ENCODE data around the gene HAGHL. TPM values are rescaled to one million over a fixed set of nuclear protein-coding genes. Genes with fewer than 3 reads are reported as not detected.
"Not testable (repeated sequence)": the region's sequence is repeated elsewhere in the genome, so short reads cannot be mapped to it uniquely, and the experiment has no call there.

Gene HAGHL
- total RNA-seq, 1 donor from 2014 or later: 31.7 TPM

- no peak overlapping the region for H3K4me3 Mint-ChIP-seq (ENCODE audit: unreplicated experiment)
- no peak overlapping the region for H3K27ac Mint-ChIP-seq (ENCODE audit: unreplicated experiment)
- H3K9me3 Mint-ChIP-seq (ENCODE audit: unreplicated experiment): peaks cover 9% of the 10 kb centered on the region
- DNase-seq: peak; percentile 67
- peaks cover 16% of the 10 kb centered on the region for H3K27me3 Mint-ChIP-seq (ENCODE audit: unreplicated experiment)
- H3K4me1 Mint-ChIP-seq (ENCODE audit: low read depth, unreplicated experiment): peaks cover 10% of the 10 kb centered on the region
- TF ChIP-seq CTCF (IDR thresholded peaks at IDR 0.05; ENCODE audit: partially characterized antibody, unreplicated experiment): peak; percentile 59
- H3K36me3 Mint-ChIP-seq (ENCODE audit: unreplicated experiment): no peaks in the 10 kb centered on the region
Measured at GRCh38 chr16:685967-686366, 40.9 kb upstream of the HAGHL start.

- peaks cover 18% of the 10 kb centered on the region for H3K27me3 Mint-ChIP-seq (ENCODE audit: unreplicated experiment)
- peaks cover 6% of the 10 kb centered on the region for H3K4me1 Mint-ChIP-seq (ENCODE audit: low read depth, unreplicated experiment)
- peaks cover 12% of the 10 kb centered on the region for H3K9me3 Mint-ChIP-seq (ENCODE audit: unreplicated experiment)
- H3K36me3 Mint-ChIP-seq (ENCODE audit: unreplicated experiment): no peaks in the 10 kb centered on the region
- H3K4me3 Mint-ChIP-seq (ENCODE audit: unreplicated experiment): no peak overlapping the region
- TF ChIP-seq CTCF (IDR thresholded peaks at IDR 0.05; ENCODE audit: partially characterized antibody, unreplicated experiment): no peak
- no peak for DNase-seq
- H3K27ac Mint-ChIP-seq (ENCODE audit: unreplicated experiment): no peak overlapping the region
Measured at GRCh38 chr16:686459-687260, 40.2 kb upstream of the HAGHL start.

GRCh38 chr16:687499-687898 lies 39.4 kb upstream of the HAGHL start:
- no peak for DNase-seq
- Mint-ChIP-seq H3K27me3 (ENCODE audit: unreplicated experiment) (peaks cover 16% of the 10 kb centered on the region), H3K4me3 (ENCODE audit: unreplicated experiment) (no peak overlapping the region), H3K36me3 (ENCODE audit: unreplicated experiment) (no peaks in the 10 kb centered on the region), H3K9me3 (ENCODE audit: unreplicated experiment) (peaks cover 12% of the 10 kb centered on the region), H3K27ac (ENCODE audit: unreplicated experiment) (no peak overlapping the region), H3K4me1 (ENCODE audit: low read depth, unreplicated experiment) (peaks cover 3% of the 10 kb centered on the region)
- TF ChIP-seq CTCF (IDR thresholded peaks at IDR 0.05; ENCODE audit: partially characterized antibody, unreplicated experiment): no peak

GRCh38 chr16:689175-689897 lies 37.6 kb upstream of the HAGHL start:
- Mint-ChIP-seq H3K4me3 (ENCODE audit: unreplicated experiment) (peak overlapping the region; percentile 91), H3K4me1 (ENCODE audit: low read depth, unreplicated experiment) (peaks cover 5% of the 10 kb centered on the region), H3K27ac (ENCODE audit: unreplicated experiment) (no peak overlapping the region), H3K27me3 (ENCODE audit: unreplicated experiment) (peaks cover 18% of the 10 kb centered on the region), H3K36me3 (ENCODE audit: unreplicated experiment) (no peaks in the 10 kb centered on the region), H3K9me3 (ENCODE audit: unreplicated experiment) (peaks cover 14% of the 10 kb centered on the region)
- no peak for DNase-seq
- TF ChIP-seq CTCF (IDR thresholded peaks at IDR 0.05; ENCODE audit: partially characterized antibody, unreplicated experiment): no peak

GRCh38 chr16:691242-691641 lies 35.7 kb upstream of the HAGHL start:
- not testable (repeated sequence) for H3K36me3 Mint-ChIP-seq (ENCODE audit: unreplicated experiment); H3K4me1 Mint-ChIP-seq (ENCODE audit: low read depth, unreplicated experiment); H3K27ac Mint-ChIP-seq (ENCODE audit: unreplicated experiment); DNase-seq
- peaks cover 25% of the 10 kb centered on the region for H3K27me3 Mint-ChIP-seq (ENCODE audit: unreplicated experiment)
- H3K9me3 Mint-ChIP-seq (ENCODE audit: unreplicated experiment): peaks cover 17% of the 10 kb centered on the region
- H3K4me3 Mint-ChIP-seq (ENCODE audit: unreplicated experiment): peak overlapping the region; percentile 64

All from glutamatergic neuron (in vitro differentiated cells).